Heart right ventricle (tissue), 16 donors: ENCODE measurements around the gene HRH3. TPM values are rescaled to one million over a fixed set of nuclear protein-coding genes. Genes with fewer than 3 reads are reported as not detected.

Experiments
- ATAC-seq, 8 donors: fragments of 200-7000 bp; cut with Tn5 transposase; one replicate each; pipeline ENCODE4 v1.9.1; 2020; ENCODE audit warnings: mild to moderate bottlenecking in 8 of 8, moderate library complexity in 8 of 8, moderate number of reproducible peaks in 1 of 8
- DNase-seq, 2 donors: peaks; one replicate each; pipeline ENCODE4 v3.0.0-alpha.2; 2020
- H3K27ac ChIP-seq, 10 donors: fragments of 200-600 bp; sonication (generic) in 2 of 10; one replicate each; pipeline versions ENCODE4 v1.5.0 to v1.8.0; 2020 to 2022; ENCODE audit warnings: mild to moderate bottlenecking in 3 of 10
- H3K27me3 ChIP-seq, 7 donors: fragments of 200-600 bp; one replicate each; pipeline ENCODE4 v1.8.0; 2021 to 2022; ENCODE audit warnings: mild to moderate bottlenecking in 2 of 7
- H3K36me3 ChIP-seq, 9 donors: fragments of 200-600 bp; sonication (generic) in 1 of 9; one replicate each; pipeline versions ENCODE4 v1.5.0 to v1.8.0; 2020 to 2022; ENCODE audit warnings: mild to moderate bottlenecking in 2 of 9
- H3K4me1 ChIP-seq, 9 donors: fragments of 200-600 bp; sonication (generic) in 1 of 9; one replicate each; pipeline versions ENCODE4 v1.5.0 to v1.8.0; 2020 to 2022; ENCODE audit warnings: mild to moderate bottlenecking in 4 of 9
- H3K4me3 ChIP-seq, 10 donors: fragments of 200-600 bp; sonication (generic) in 2 of 10; one replicate each; pipeline versions ENCODE4 v1.5.0 to v1.8.0; 2020 to 2022; ENCODE audit warnings: mild to moderate bottlenecking in 7 of 10, moderate library complexity in 2 of 10
- H3K9me3 ChIP-seq, 11 donors: fragments of 200-600 bp in 10 of 11; sonication (generic) in 2 of 11; one replicate each; pipeline versions ENCODE4 v1.5.0 to v1.8.0; 2013 to 2022; ENCODE audit warnings: mild to moderate bottlenecking in 2 of 11, control low read depth in 1 of 11, moderate library complexity in 1 of 11
- WGBS, 2 donors: extraction: QIAGEN DNeasy Blood & Tissue Kit; methylation state at CpG; one replicate each; pipeline ENCODE4 v1.1.7; 2013; ENCODE audit warnings: inconsistent platforms in 1 of 2; 5-methylcytosine and 5-hydroxymethylcytosine counted together
- intact Hi-C, 10 donors: fragments of 100-400 bp; cut with DNase I; formaldehyde crosslinking; loops; one replicate each; pipeline versions ENCODE4 v1.11.1 to v1.14.2; 2022
- polyA plus RNA-seq, 2 donors: library from polyadenylated mRNA; stranded (reverse); fragments of 200-250 nt; gene quantifications; one replicate each; pipeline ENCODE4 v1.2.3, GENCODE V29; 2013
- total RNA-seq, 10 donors: library from RNA; stranded (reverse); fragmentation: NEBNext Ultra II Directional in 3 of 10; extraction: Animal tissue kit (Norgen Biotek cat#: 25700) in 3 of 10; gene quantifications; one replicate each; pipeline versions ENCODE4 v1.2.1 to v1.2.4, GENCODE V29; 2021 to 2023
- TF ChIP-seq, protein P1 (sequence below), 9 donors: fragments of 200-600 bp; sonication (generic) in 2 of 9; IDR thresholded peaks; one replicate each; pipeline versions ENCODE4 v1.5.0 to v1.8.0; 2021 to 2022; ENCODE audit warnings: antibody characterized with exemption in 9 of 9, mild to moderate bottlenecking in 5 of 9, moderate library complexity in 1 of 9
- donor health status: Arrhythmogenic right ventricular cardiomyopathy.
- donor health status: ischemic (EF 13 %, LVEDD 7.1; RV severe dilation, severe dysfunction).
- donor health status: healthy with polysubstance abuse.
- donor health status: DM: no; HTN: yes; CAD: no.
- donor health status: DM: no; HTN: no; CAD: no.
- donor health status: ischemic (EF 25% LVEDD 6.9; RV normal size, moderate dysfunction).
- donor health status: ischemic (EF 25% LVEDD 5.7; RV mildly dilated, moderate dysfunction).
- donor health status: healthy.
- donor health status: DM: yes; HTN: yes; CAD: no.
- donor health status: Ischemic cardiomyopathy.
- donor health status: ischemic (EF 35%, LVEDD 5.7; RV mildly dilated, moderate dysfunction).
- donor health status: nonischemic (EF 11% LVEDD 7.7; RV severe dilation, severe dysfunction).
- donor health status: DM: yes; HTN: yes; CAD: no.
- donor health status: PGD.
- donor health status: ischemic (EF 29% LVEDD 5.4; RV normal size, mild dysfunction).
- donor health status: nonischemic (EF 23%, LVEDD 6.1; RV moderate dilation, normal function).

The HRH3 gene
- total and polyA plus RNA-seq, 12 donors: not detected

- DNase-seq (no peak), ATAC-seq (no peak)
- peaks cover 29 to 84% (median 78%) of the 10 kb centered on the region in 7 donors for H3K27me3 ChIP-seq
- H3K4me1 ChIP-seq: peaks cover 3 to 23% (median 12%) of the 10 kb centered on the region in 9 donors
- no peaks in the 10 kb centered on the region for H3K36me3 ChIP-seq
- H3K4me3 ChIP-seq: no peak overlapping the region
- TF ChIP-seq, protein P1, sequence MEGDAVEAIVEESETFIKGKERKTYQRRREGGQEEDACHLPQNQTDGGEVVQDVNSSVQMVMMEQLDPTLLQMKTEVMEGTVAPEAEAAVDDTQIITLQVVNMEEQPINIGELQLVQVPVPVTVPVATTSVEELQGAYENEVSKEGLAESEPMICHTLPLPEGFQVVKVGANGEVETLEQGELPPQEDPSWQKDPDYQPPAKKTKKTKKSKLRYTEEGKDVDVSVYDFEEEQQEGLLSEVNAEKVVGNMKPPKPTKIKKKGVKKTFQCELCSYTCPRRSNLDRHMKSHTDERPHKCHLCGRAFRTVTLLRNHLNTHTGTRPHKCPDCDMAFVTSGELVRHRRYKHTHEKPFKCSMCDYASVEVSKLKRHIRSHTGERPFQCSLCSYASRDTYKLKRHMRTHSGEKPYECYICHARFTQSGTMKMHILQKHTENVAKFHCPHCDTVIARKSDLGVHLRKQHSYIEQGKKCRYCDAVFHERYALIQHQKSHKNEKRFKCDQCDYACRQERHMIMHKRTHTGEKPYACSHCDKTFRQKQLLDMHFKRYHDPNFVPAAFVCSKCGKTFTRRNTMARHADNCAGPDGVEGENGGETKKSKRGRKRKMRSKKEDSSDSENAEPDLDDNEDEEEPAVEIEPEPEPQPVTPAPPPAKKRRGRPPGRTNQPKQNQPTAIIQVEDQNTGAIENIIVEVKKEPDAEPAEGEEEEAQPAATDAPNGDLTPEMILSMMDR (IDR thresholded peaks at IDR 0.05): no peak
- intact Hi-C loops: no loop called here
- WGBS, 2 donors: 73 to 74% methylated on average over 24 to 26 of the region's 26 CpGs
- no peak overlapping the region for H3K27ac ChIP-seq
- H3K9me3 ChIP-seq: no peaks in the 10 kb centered on the region
These were observed 3.2 kb downstream of the HRH3 start for GRCh38 chr20:62216636-62217566.

DNA sequence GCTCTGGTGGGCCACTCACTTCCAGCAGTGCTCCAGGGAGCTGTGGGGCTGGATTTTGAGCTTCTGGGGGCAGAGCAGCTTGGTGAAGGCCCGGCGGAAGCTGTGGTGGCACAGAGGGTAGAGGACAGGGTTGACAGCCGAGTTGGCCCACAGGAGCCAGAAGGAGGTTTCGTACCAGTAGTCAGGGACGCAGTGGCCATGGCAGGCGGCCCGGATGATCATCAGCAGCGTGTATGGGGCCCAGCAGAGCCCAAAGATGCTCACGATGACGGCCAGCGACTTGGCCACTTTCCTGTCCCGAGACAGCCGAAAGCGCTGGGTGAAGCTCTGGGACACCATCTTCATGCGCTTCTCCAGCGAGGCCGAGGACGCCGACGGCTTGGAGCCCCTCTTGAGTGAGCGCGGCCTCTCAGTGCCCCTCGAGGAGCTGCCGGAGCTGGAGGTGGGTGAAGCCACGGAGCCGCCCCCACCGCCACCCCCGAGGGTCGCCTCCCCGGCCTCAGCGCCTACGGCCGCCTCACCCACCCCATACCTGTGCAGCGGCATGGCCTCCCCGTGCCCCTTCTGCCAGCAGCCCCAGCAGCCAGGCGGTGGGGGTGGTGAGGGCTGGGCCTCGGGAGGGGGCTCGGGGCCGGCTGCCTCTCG, 4.0 kb downstream of the HRH3 start:
- no peak for ATAC-seq
- Histone ChIP-seq H3K27me3 (peaks cover 25 to 84% (median 78%) of the 10 kb centered on the region in 7 donors), H3K27ac (no peak overlapping the region), H3K4me1 (peaks cover 3 to 18% (median 11%) of the 10 kb centered on the region in 9 donors), H3K9me3 (no peaks in the 10 kb centered on the region), H3K36me3 (no peaks in the 10 kb centered on the region), H3K4me3 (no peak overlapping the region)
- intact Hi-C loops: no loop called here
- TF ChIP-seq, protein P1 (IDR thresholded peaks at IDR 0.05): no peak
- DNase-seq: no peak
- WGBS, 2 donors: 78 to 83% methylated on average over 39 to 40 of the region's 40 CpGs

DNA sequence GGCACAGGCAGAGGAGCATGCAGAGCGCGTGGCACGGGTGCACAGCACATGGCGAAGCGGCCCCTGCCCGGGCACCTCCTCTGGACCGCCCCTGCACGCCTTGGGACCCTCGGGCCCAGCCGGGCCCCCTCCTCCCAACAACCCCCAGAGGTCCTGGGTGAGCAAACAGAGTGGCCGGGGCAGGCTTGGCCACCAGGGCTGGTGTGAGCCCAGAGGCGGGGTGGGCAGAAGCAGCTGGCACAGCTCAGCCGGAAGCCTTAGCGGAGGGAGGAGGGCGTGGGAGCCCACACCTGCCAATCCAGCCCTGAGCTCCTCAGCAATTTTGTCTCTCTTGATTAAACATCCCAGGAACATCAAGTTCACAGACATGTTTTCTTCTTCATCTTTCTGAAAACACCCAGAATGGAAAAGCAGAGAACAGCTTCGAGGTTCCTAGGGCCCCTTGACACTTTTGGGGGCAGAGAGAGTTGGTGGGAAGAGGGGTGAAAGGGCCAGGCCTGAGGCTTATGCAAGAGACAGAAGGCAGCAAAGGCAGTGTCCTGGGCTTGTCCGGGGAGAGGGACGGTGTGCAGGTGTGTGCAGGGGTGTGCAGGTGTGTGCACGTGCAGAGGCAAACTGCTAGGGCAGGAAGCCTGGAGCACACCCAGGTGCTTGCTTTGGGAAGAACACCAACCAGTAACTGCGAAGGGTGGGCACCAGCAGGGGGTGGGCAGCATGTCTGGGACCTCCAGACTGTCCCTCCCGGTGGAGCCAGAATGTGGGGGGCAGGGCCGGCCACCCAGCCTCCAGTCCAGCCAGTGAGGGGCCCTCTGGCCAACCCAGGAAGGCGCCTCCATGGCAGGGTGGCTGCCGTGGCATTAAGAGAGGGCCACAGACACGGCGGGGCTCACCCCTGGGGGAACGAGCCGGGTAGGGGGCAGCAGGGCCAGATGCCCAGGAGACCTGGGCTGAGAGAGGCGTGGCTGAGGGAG, 4.8 kb downstream of the HRH3 start:
- no peak for ATAC-seq
- intact Hi-C loops: no loop called here

More for the DNA sequence above, 4.8 kb downstream of the HRH3 start:
- WGBS, 2 donors: 82 to 86% methylated on average over 27 to 29 of the region's 29 CpGs
- no peak for DNase-seq
- Histone ChIP-seq H3K36me3 (no peaks in the 10 kb centered on the region), H3K27me3 (peaks cover 21 to 84% (median 78%) of the 10 kb centered on the region in 7 donors), H3K4me3 (no peak overlapping the region), H3K27ac (no peak overlapping the region), H3K4me1 (peaks cover under 1 to 10% (median 5%) of the 10 kb centered on the region in 9 donors), H3K9me3 (no peaks in the 10 kb centered on the region)
- TF ChIP-seq, protein P1 (IDR thresholded peaks at IDR 0.05): no peak
